ENCODE measurements around the gene GARIN5B.

GARIN5B gene

GRCh38 chr19:55383279-55384130, 20.4 kb upstream of the GARIN5B start:
- H3K79me2 ChIP-seq (ENCODE audit: low read length), result peaks cover 57% of the 10 kb centered on the region
- DNase-seq, result peak; percentile 69
- H3K9me3 ChIP-seq (replicated peaks; ENCODE audit: insufficient read depth, low read length), result no peaks in the 10 kb centered on the region
- TF ChIP-seq EZH2phosphoT487 (IDR thresholded peaks at IDR 0.05; ENCODE audit: low read length) (no peak), CTCF (IDR thresholded peaks at IDR 0.05; ENCODE audit: low read length) (no peak), EZH2 (optimal IDR thresholded peaks at IDR 0.05; ENCODE audit: low read depth, low read length) (no peak)
- peak overlapping the region; percentile 52; the same call in 1 of the 2 replicates for H3K27ac ChIP-seq (ENCODE audit: low read length)
- no peaks in the 10 kb centered on the region for H3K27me3 ChIP-seq (replicated peaks; ENCODE audit: insufficient read depth, low read length)
- peak overlapping the region; percentile 68 for H3K4me3 ChIP-seq (ENCODE audit: low read length)
- H3K9ac ChIP-seq (ENCODE audit: low read length), result peak overlapping the region; percentile 74
- peaks cover 24% of the 10 kb centered on the region for H4K20me1 ChIP-seq (ENCODE audit: insufficient read depth, low read length)
- H3F3A ChIP-seq (ENCODE audit: insufficient read depth, low read length), result peaks cover 45% of the 10 kb centered on the region
- H3K4me2 ChIP-seq (ENCODE audit: low read depth, low read length), result peak overlapping the region; percentile 63
- H3K9me2 ChIP-seq (replicated peaks; ENCODE audit: insufficient read depth, low read length), result no peaks in the 10 kb centered on the region
- peaks cover 29% of the 10 kb centered on the region for H3K4me1 ChIP-seq (ENCODE audit: low read length)
- H3K36me3 ChIP-seq (replicated peaks; ENCODE audit: insufficient read depth, low read length), result peaks cover 17% of the 10 kb centered on the region
- no peak overlapping the region for H2AFZ ChIP-seq (ENCODE audit: low read length)

GRCh38 chr19:55382522-55383054, 19.5 kb upstream of the GARIN5B start:
- Histone ChIP-seq H3K4me1 (ENCODE audit: low read length) (peaks cover 29% of the 10 kb centered on the region), H2AFZ (ENCODE audit: low read length) (no peak overlapping the region), H4K20me1 (ENCODE audit: insufficient read depth, low read length) (peaks cover 15% of the 10 kb centered on the region), H3K4me3 (ENCODE audit: low read length) (peak overlapping the region; percentile 68; the same call in 1 of the 2 replicates), H3K27ac (ENCODE audit: low read length) (no peak overlapping the region), H3F3A (ENCODE audit: insufficient read depth, low read length) (peaks cover 35% of the 10 kb centered on the region), H3K27me3 (replicated peaks; ENCODE audit: insufficient read depth, low read length) (no peaks in the 10 kb centered on the region), H3K9me3 (replicated peaks; ENCODE audit: insufficient read depth, low read length) (no peaks in the 10 kb centered on the region), H3K79me2 (ENCODE audit: low read length) (peaks cover 48% of the 10 kb centered on the region), H3K36me3 (replicated peaks; ENCODE audit: insufficient read depth, low read length) (peaks cover 9% of the 10 kb centered on the region; the same call in 1 of the 2 replicates), H3K9me2 (replicated peaks; ENCODE audit: insufficient read depth, low read length) (no peaks in the 10 kb centered on the region), H3K9ac (ENCODE audit: low read length) (peak overlapping the region; percentile 74; the same call in 1 of the 2 replicates), H3K4me2 (ENCODE audit: low read depth, low read length) (peak overlapping the region; percentile 63; the same call in 1 of the 2 replicates)
- DNase-seq, result no peak
- TF ChIP-seq EZH2phosphoT487 (IDR thresholded peaks at IDR 0.05; ENCODE audit: low read length), result no peak
- no peak for TF ChIP-seq EZH2 (optimal IDR thresholded peaks at IDR 0.05; ENCODE audit: low read depth, low read length)
- TF ChIP-seq CTCF (IDR thresholded peaks at IDR 0.05; ENCODE audit: low read length), result no peak

- H3K4me2 ChIP-seq (ENCODE audit: low read depth, low read length), result no peak overlapping the region
- no peak overlapping the region for H3K9ac ChIP-seq (ENCODE audit: low read length)
- DNase-seq, result no peak
- no peak overlapping the region for H2AFZ ChIP-seq (ENCODE audit: low read length)
- peaks cover 30% of the 10 kb centered on the region for H3F3A ChIP-seq (ENCODE audit: insufficient read depth, low read length)
- H3K27ac ChIP-seq (ENCODE audit: low read length), result no peak overlapping the region
- H3K4me1 ChIP-seq (ENCODE audit: low read length), result peaks cover 23% of the 10 kb centered on the region
- no peaks in the 10 kb centered on the region for H3K9me3 ChIP-seq (replicated peaks; ENCODE audit: insufficient read depth, low read length)
- H3K9me2 ChIP-seq (replicated peaks; ENCODE audit: insufficient read depth, low read length), result no peaks in the 10 kb centered on the region
- no peak overlapping the region for H3K4me3 ChIP-seq (ENCODE audit: low read length)
- peaks cover 10% of the 10 kb centered on the region for H4K20me1 ChIP-seq (ENCODE audit: insufficient read depth, low read length)
- TF ChIP-seq CTCF (IDR thresholded peaks at IDR 0.05; ENCODE audit: low read length), result no peak
- TF ChIP-seq EZH2 (optimal IDR thresholded peaks at IDR 0.05; ENCODE audit: low read depth, low read length), result no peak
- TF ChIP-seq EZH2phosphoT487 (IDR thresholded peaks at IDR 0.05; ENCODE audit: low read length), result no peak
- no peaks in the 10 kb centered on the region for H3K27me3 ChIP-seq (replicated peaks; ENCODE audit: insufficient read depth, low read length)
- peaks cover 5% of the 10 kb centered on the region; the same call in 1 of the 2 replicates for H3K36me3 ChIP-seq (replicated peaks; ENCODE audit: insufficient read depth, low read length)
- peaks cover 42% of the 10 kb centered on the region for H3K79me2 ChIP-seq (ENCODE audit: low read length)
These were observed 19.0 kb upstream of the GARIN5B start for GRCh38 chr19:55382013-55382412.
